ENCODE results near the gene ABCB6. TPM values are rescaled to one million over a fixed set of nuclear protein-coding genes. Genes with fewer than 3 reads are reported as not detected.

The ABCB6 gene
- total RNA-seq, 2 experiments from 2014 or later: 6.4 to 10.2 TPM

GRCh38 chr2:219172231-219173154, 46.3 kb downstream of the ABCB6 start:
- H3K27ac ChIP-seq (ENCODE audit: low read depth, low read length, poor library complexity, severe bottlenecking): no peak overlapping the region
- H3K4me2 ChIP-seq (ENCODE audit: low read length): no peak overlapping the region
- H3K79me2 ChIP-seq (ENCODE audit: insufficient read depth, low read depth, low read length): peaks cover 8% of the 10 kb centered on the region; the same call in 1 of the 2 replicates
- BruUV-seq (replicated peaks): no TSS peak
- TF ChIP-seq CTCF (conservative IDR thresholded peaks at IDR 0.05; ENCODE audit: low read length) (no peak), EZH2phosphoT487 (IDR thresholded peaks at IDR 0.05; ENCODE audit: borderline replicate concordance, low read depth, low read length) (no peak)
- no peak overlapping the region for H2AFZ ChIP-seq (ENCODE audit: low read length)
- H3K36me3 ChIP-seq (ENCODE audit: insufficient read depth, low read length): peaks cover 49% of the 10 kb centered on the region
- no peak for DNase-seq (ENCODE audit: low spot score)
- H3K9me3 ChIP-seq (ENCODE audit: low read length): no peaks in the 10 kb centered on the region
- ChIA-PET CTCF (ENCODE audit: unreplicated experiment) (interaction anchor here (0.6 to 1.1 kb wide), 4 partner anchors 27 to 331 kb away, joined by 3 read pairs; no protein-coding TSS in a partner anchor), POLR2A (interaction anchor here (0.7 to 1.0 kb wide), 2 partner anchors 108 to 123 kb away, joined by 3 read pairs; no protein-coding TSS in a partner anchor)
- peaks cover 7% of the 10 kb centered on the region for H3K4me1 ChIP-seq (ENCODE audit: insufficient read depth, low read length, poor library complexity, severe bottlenecking)
- intact Hi-C loops (cut with micrococcal nuclease; ENCODE audit: unreplicated experiment): no loop called here
- no peak overlapping the region for H3K4me3 ChIP-seq (ENCODE audit: low read depth, low read length, poor library complexity, severe bottlenecking)
- no peaks in the 10 kb centered on the region for H4K20me1 ChIP-seq (ENCODE audit: insufficient read depth, low read length)
- H3K9me2 ChIP-seq (ENCODE audit: insufficient read depth, low read length): no peaks in the 10 kb centered on the region

- BruUV-seq (replicated peaks): no TSS peak
- no peaks in the 10 kb centered on the region for H3K9me2 ChIP-seq (ENCODE audit: insufficient read depth, low read length)
- ChIA-PET POLR2A (interaction anchor here (0.6 kb wide), 1 partner anchor 219 kb away, joined by 3 read pairs; no protein-coding TSS in a partner anchor), CTCF (ENCODE audit: unreplicated experiment) (interaction anchor here (0.6 to 1.1 kb wide), 3 partner anchors 28 to 175 kb away, joined by 3 to 13 read pairs (median 3); no protein-coding TSS in a partner anchor)
- intact Hi-C loops (cut with micrococcal nuclease; ENCODE audit: unreplicated experiment): no loop called here
- no peak for TF ChIP-seq EZH2phosphoT487 (IDR thresholded peaks at IDR 0.05; ENCODE audit: borderline replicate concordance, low read depth, low read length)
- peak; percentile 93 for TF ChIP-seq CTCF (conservative IDR thresholded peaks at IDR 0.05; ENCODE audit: low read length)
- H3K36me3 ChIP-seq (ENCODE audit: insufficient read depth, low read length): peaks cover 56% of the 10 kb centered on the region
- no peaks in the 10 kb centered on the region for H4K20me1 ChIP-seq (ENCODE audit: insufficient read depth, low read length)
- H2AFZ ChIP-seq (ENCODE audit: low read length): no peak overlapping the region
- H3K4me3 ChIP-seq (ENCODE audit: low read depth, low read length, poor library complexity, severe bottlenecking): no peak overlapping the region
- peaks cover 8% of the 10 kb centered on the region; the same call in 1 of the 2 replicates for H3K79me2 ChIP-seq (ENCODE audit: insufficient read depth, low read depth, low read length)
- H3K4me2 ChIP-seq (ENCODE audit: low read length): no peak overlapping the region
- H3K4me1 ChIP-seq (ENCODE audit: insufficient read depth, low read length, poor library complexity, severe bottlenecking): peaks cover 7% of the 10 kb centered on the region
- no peak overlapping the region for H3K27ac ChIP-seq (ENCODE audit: low read depth, low read length, poor library complexity, severe bottlenecking)
- DNase-seq (ENCODE audit: low spot score): peak; percentile 63
- no peaks in the 10 kb centered on the region for H3K9me3 ChIP-seq (ENCODE audit: low read length)
Measured at GRCh38 chr2:219171231-219171651, 47.5 kb downstream of the ABCB6 start.

All from OCI-LY7 (cell line).